ENCODE data around the gene BOD1L1. TPM values are rescaled to one million over a fixed set of nuclear protein-coding genes. Genes with fewer than 3 reads are reported as not detected.
A peak's percentile ranks its signal among the peaks of the same experiment; 100 is the strongest.

Gene BOD1L1
- total and polyA plus RNA-seq, 2 of the 8 experiments (the other 6 are each of a cell fraction or from before 2014, with no cell fraction given), result 6.8 to 39.3 TPM

DNA sequence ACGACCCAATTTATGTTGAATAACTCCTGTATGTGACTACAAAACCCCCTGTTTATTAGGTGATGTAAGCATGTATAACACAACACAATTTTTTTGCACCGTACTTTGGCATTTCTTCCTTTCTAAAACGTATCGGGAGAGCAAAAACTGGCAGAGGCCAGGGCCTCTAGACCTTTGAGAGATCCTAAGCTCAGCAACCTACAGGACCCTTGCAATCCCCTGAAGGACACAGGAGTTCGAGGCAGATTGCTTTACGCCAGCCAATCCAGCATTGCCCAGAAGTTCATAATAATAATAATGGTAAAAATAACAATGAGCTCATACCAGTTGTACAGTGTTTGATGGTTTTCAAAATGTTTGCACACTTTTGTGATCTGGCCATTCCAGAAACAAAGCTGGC, 90.9 kb downstream of the BOD1L1 start:
- ChIA-PET CTCF (ENCODE audit: partially characterized antibody) (interaction anchor here (1.4 to 2.4 kb wide), 5 partner anchors 9 to 15 kb away, joined by 4 to 13 read pairs (median 9); no protein-coding TSS in a partner anchor), POLR2A (ENCODE audit: partially characterized antibody) (interaction anchor here (0.9 to 1.9 kb wide), 5 partner anchors 7 to 53 kb away, joined by 3 to 9 read pairs (median 3); partner anchors contain the start of gene NKX3-2)
- H4K20me1 ChIP-seq (replicated peaks in 1 of 2; ENCODE audit: control insufficient read depth in 1 of 2, insufficient read depth in 2 of 2, low read length in 2 of 2), result peaks cover 10 to 49% of the 10 kb centered on the region in 2 experiments
- H2BK12ac ChIP-seq (ENCODE audit: low read depth, low read length), result 0 out of 2 replicates have a peak overlapping the region, but pooled peaks have one; percentile 63
- no peak overlapping the region for H4K91ac ChIP-seq (replicated peaks; ENCODE audit: insufficient read length, low read length)
- no peak overlapping the region; a peak in 1 of 4 replicates for H3K4me2 ChIP-seq (ENCODE audit: insufficient read depth in 1 of 2, low read depth in 2 of 2, low read length in 2 of 2)
- no peak overlapping the region for H3K4me3 ChIP-seq (ENCODE audit: extremely low read depth in 1 of 4, insufficient read depth in 2 of 4, low read depth in 3 of 4, low read length in 4 of 4)
- H3K56ac ChIP-seq (replicated peaks; ENCODE audit: insufficient read length, low read depth, low read length), result no peak overlapping the region
- no peaks in the 10 kb centered on the region for H3K79me1 ChIP-seq (ENCODE audit: low read depth, low read length)
- H3K36me3 ChIP-seq (ENCODE audit: control insufficient read depth in 2 of 4, insufficient read depth in 4 of 4, low read length in 3 of 4), result no peaks in the 10 kb centered on the region
- H3K18ac ChIP-seq (ENCODE audit: extremely low read depth, low read length), result no peak overlapping the region
- H3K9me3 ChIP-seq (ENCODE audit: insufficient read depth in 2 of 2, low read depth in 1 of 2, low read length in 1 of 2), result peaks cover 0 to 3% of the 10 kb centered on the region in 2 experiments; a peak in 2 of 4 replicates
- peaks cover 6 to 27% (median 12%) of the 10 kb centered on the region in 4 experiments for H3K4me1 ChIP-seq (replicated peaks in 1 of 4; ENCODE audit: control insufficient read depth in 3 of 4, insufficient read depth in 4 of 4, low read length in 3 of 4)
- TF ChIP-seq CTBP2 (IDR thresholded peaks at IDR 0.05; ENCODE audit: borderline replicate concordance, insufficient read depth, insufficient read length, low read length) (no peak), SIRT6 (IDR thresholded peaks at IDR 0.05; ENCODE audit: low read length) (no peak), BRCA1 (IDR thresholded peaks at IDR 0.05; ENCODE audit: low read depth, low read length) (no peak), RAD21 (IDR thresholded peaks at IDR 0.05 in 1 of 2, conservative IDR thresholded peaks at IDR 0.05 in 1 of 2; ENCODE audit: low read depth in 2 of 2, low read length in 2 of 2) (no peak), TAF7 (optimal IDR thresholded peaks at IDR 0.05; ENCODE audit: borderline replicate concordance, low read depth, low read length) (no peak), SIN3A (conservative IDR thresholded peaks at IDR 0.05 in 1 of 2, IDR thresholded peaks at IDR 0.05 in 1 of 2; ENCODE audit: low read depth in 1 of 2, low read length in 2 of 2) (no peak), RNF2 (IDR thresholded peaks at IDR 0.05; ENCODE audit: borderline replicate concordance, low read depth, low read length, missing control alignments, poor library complexity, severe bottlenecking) (no peak), BCL11A (IDR thresholded peaks at IDR 0.05; ENCODE audit: low read depth in 2 of 2, low read length in 2 of 2) (no peak)
- no peak overlapping the region for H3K27ac ChIP-seq (ENCODE audit: low read depth, low read length)
- H2BK15ac ChIP-seq (ENCODE audit: low read length), result peak overlapping the region; percentile 95; the same call in 1 of the 2 replicates
- H2AFZ ChIP-seq (ENCODE audit: low read length), result no peak overlapping the region
- H3K14ac ChIP-seq (ENCODE audit: insufficient read length), result no peak overlapping the region
- H4K8ac ChIP-seq (ENCODE audit: extremely low read depth, insufficient read depth, low read length), result no peak overlapping the region
- H3K79me2 ChIP-seq (ENCODE audit: control insufficient read depth in 1 of 2, insufficient read depth in 2 of 2, low read length in 2 of 2), result no peaks in the 10 kb centered on the region
- no peak overlapping the region for H2BK20ac ChIP-seq (ENCODE audit: low read length)
- no peak overlapping the region for H3K23ac ChIP-seq (ENCODE audit: insufficient read length)
- FAIRE-seq, result no peak
- H2AK5ac ChIP-seq (ENCODE audit: low read depth, low read length), result no peak overlapping the region
- no peak overlapping the region for H2BK120ac ChIP-seq (replicated peaks; ENCODE audit: low read depth, low read length)
- H3K23me2 ChIP-seq (ENCODE audit: low read depth, low read length), result no peaks in the 10 kb centered on the region
- H3K27me3 ChIP-seq (replicated peaks in 1 of 4; ENCODE audit: control insufficient read depth in 3 of 4, extremely low read depth in 1 of 4, insufficient read depth in 3 of 4, low read length in 3 of 4), result peaks cover 93 to 100% (median 99%) of the 10 kb centered on the region in 4 experiments
- H3K4ac ChIP-seq (replicated peaks; ENCODE audit: insufficient read length, low read depth, low read length), result no peak overlapping the region
- no peak overlapping the region for H3K9ac ChIP-seq (replicated peaks in 1 of 4; ENCODE audit: extremely low read depth in 1 of 4, low read depth in 3 of 4, low read length in 3 of 4)
- DNase-seq (ENCODE audit: low read depth in 1 of 2, low spot score in 2 of 2), result no peak
- WGBS, 2 experiments (ENCODE audit: extremely low coverage in 1 of 2, insufficient coverage in 1 of 2, insufficient read length in 1 of 2, insufficient replicate concordance in 2 of 2, low coverage in 1 of 2, low lambda C conversion rate in 2 of 2, missing lambda C conversion rate in 1 of 2), result 30% methylated on average over 6 of the region's 6 CpGs; no CpG with 5 or more reads in 1 of the 2 experiments
- H4K5ac ChIP-seq (ENCODE audit: insufficient read length, low read depth, low read length), result no peak overlapping the region
- no peak overlapping the region for H2BK5ac ChIP-seq (ENCODE audit: low read depth, low read length)

Data from H1 (cell line).